ENCODE data around the gene FRAS1.
"Not testable (repeated sequence)": the region's sequence is repeated elsewhere in the genome, so short reads cannot be mapped to it uniquely, and the experiment has no call there.

The FRAS1 gene

GRCh38 chr4:78057600-78058550 is 752 bp downstream of the FRAS1 start:
- DNase-seq (ENCODE audit: low read depth): no peak

- DNase-seq (ENCODE audit: low read depth): no peak
Observed at GRCh38 chr4:78058591-78059523, 1.7 kb downstream of the FRAS1 start.

GRCh38 chr4:78059524-78059889 is 2.4 kb downstream of the FRAS1 start:
- no peak for DNase-seq (ENCODE audit: low read depth)

GRCh38 chr4:78059938-78060337 is 2.8 kb downstream of the FRAS1 start:
- no peak for DNase-seq (ENCODE audit: low read depth)

- no peak for DNase-seq (ENCODE audit: low read depth)
Observed at GRCh38 chr4:78061939-78062570, 4.9 kb downstream of the FRAS1 start.

- no peak for DNase-seq (ENCODE audit: low read depth)
Observed at GRCh38 chr4:78065508-78066192, 8.5 kb downstream of the FRAS1 start.

GRCh38 chr4:78068481-78068880 is 11.4 kb downstream of the FRAS1 start:
- no peak for DNase-seq (ENCODE audit: low read depth)

- DNase-seq (ENCODE audit: low read depth): no peak
Observed at GRCh38 chr4:78069319-78069718, 12.2 kb downstream of the FRAS1 start.

GRCh38 chr4:78069859-78070258 is 12.7 kb downstream of the FRAS1 start:
- no peak for DNase-seq (ENCODE audit: low read depth)

GRCh38 chr4:78070731-78071282 is 13.7 kb downstream of the FRAS1 start:
- no peak for DNase-seq (ENCODE audit: low read depth)

GRCh38 chr4:78074759-78075158 is 17.6 kb downstream of the FRAS1 start:
- DNase-seq (ENCODE audit: low read depth): no peak

- no peak for DNase-seq (ENCODE audit: low read depth)
Observed at GRCh38 chr4:78075986-78076385, 18.9 kb downstream of the FRAS1 start.

- no peak for DNase-seq (ENCODE audit: low read depth)
Observed at GRCh38 chr4:78078101-78078500, 21.0 kb downstream of the FRAS1 start.

GRCh38 chr4:78079726-78080430 is 22.8 kb downstream of the FRAS1 start:
- no peak for DNase-seq (ENCODE audit: low read depth)

GRCh38 chr4:78081541-78081940 is 24.4 kb downstream of the FRAS1 start:
- DNase-seq (ENCODE audit: low read depth): no peak

- DNase-seq (ENCODE audit: low read depth): no peak
Observed at GRCh38 chr4:78083035-78083434, 25.9 kb downstream of the FRAS1 start.

GRCh38 chr4:78091534-78091933 is 34.4 kb downstream of the FRAS1 start:
- DNase-seq (ENCODE audit: low read depth): no peak

- DNase-seq (ENCODE audit: low read depth): not testable (repeated sequence)
Observed at GRCh38 chr4:78092350-78092749, 35.2 kb downstream of the FRAS1 start.

GRCh38 chr4:78092850-78093249 is 35.7 kb downstream of the FRAS1 start:
- no peak for DNase-seq (ENCODE audit: low read depth)

- no peak for DNase-seq (ENCODE audit: low read depth)
Observed at GRCh38 chr4:78095081-78095480, 38.0 kb downstream of the FRAS1 start.

- DNase-seq (ENCODE audit: low read depth): no peak
Observed at GRCh38 chr4:78099058-78099457, 41.9 kb downstream of the FRAS1 start.

Data from HS-5 (cell line).